ENCODE data around the gene NINL. TPM values are rescaled to one million over a fixed set of nuclear protein-coding genes. Genes with fewer than 3 reads are reported as not detected.

The NINL gene
- total RNA-seq, 4 donors from 2014 or later = 2.5 to 11.6 (median 4.7) TPM

- no peaks in the 10 kb centered on the region for H3K4me1 ChIP-seq
Observed at GRCh38 chr20:25574411-25574810, 10.9 kb downstream of the NINL start.

GRCh38 chr20:25573288-25574251 lies 11.8 kb downstream of the NINL start:
- 84 to 88% methylated on average over 6 of the region's 6 CpGs for WGBS, 2 donors
- intact Hi-C loops (cut with DNase I) = no loop called here

More at GRCh38 chr20:25574411-25574810, 10.9 kb downstream of the NINL start:
- Histone ChIP-seq H3K27me3 (no peaks in the 10 kb centered on the region), H3K36me3 (peaks cover 0 to 12% (median 0%) of the 10 kb centered on the region in 3 donors), H3K4me3 (no peak overlapping the region), H3K9me3 (no peaks in the 10 kb centered on the region), H3K27ac (no peak overlapping the region)
- no peak for DNase-seq
- no peak for TF ChIP-seq POLR2A (IDR thresholded peaks at IDR 0.05)
- TF ChIP-seq CTCF (IDR thresholded peaks at IDR 0.05) = no peak
- 60 to 77% methylated on average over 3 of the region's 3 CpGs for WGBS, 2 donors
- intact Hi-C loops (cut with DNase I) = no loop called here

GRCh38 chr20:25571817-25572216 lies 13.5 kb downstream of the NINL start:
- no peaks in the 10 kb centered on the region for H3K4me1 ChIP-seq

More at GRCh38 chr20:25573288-25574251, 11.8 kb downstream of the NINL start:
- DNase-seq = no peak
- peaks cover 0 to 6% (median 0%) of the 10 kb centered on the region in 3 donors for H3K36me3 ChIP-seq
- TF ChIP-seq CTCF (IDR thresholded peaks at IDR 0.05) (no peak), POLR2A (IDR thresholded peaks at IDR 0.05) (no peak)
- no peaks in the 10 kb centered on the region for H3K4me1 ChIP-seq
- H3K27me3 ChIP-seq = no peaks in the 10 kb centered on the region
- no peaks in the 10 kb centered on the region for H3K9me3 ChIP-seq
- H3K4me3 ChIP-seq = no peak overlapping the region
- H3K27ac ChIP-seq = no peak overlapping the region

GRCh38 chr20:25571240-25571639 lies 14.1 kb downstream of the NINL start:
- H3K4me1 ChIP-seq = no peaks in the 10 kb centered on the region
- H3K9me3 ChIP-seq = no peaks in the 10 kb centered on the region
- H3K4me3 ChIP-seq = no peak overlapping the region
- DNase-seq = no peak
- intact Hi-C loops (cut with DNase I) = no loop called here
- H3K36me3 ChIP-seq = peaks cover 0 to 6% (median 0%) of the 10 kb centered on the region in 3 donors
- 42 to 50% methylated on average over 1 to 2 of the region's 2 CpGs for WGBS, 2 donors
- no peak for TF ChIP-seq POLR2A (IDR thresholded peaks at IDR 0.05)
- no peak for TF ChIP-seq CTCF (IDR thresholded peaks at IDR 0.05)
- no peak overlapping the region for H3K27ac ChIP-seq
- no peaks in the 10 kb centered on the region for H3K27me3 ChIP-seq

More at GRCh38 chr20:25571817-25572216, 13.5 kb downstream of the NINL start:
- WGBS, 2 donors = 80 to 83% methylated on average over 2 of the region's 2 CpGs
- DNase-seq = no peak
- no peak overlapping the region for H3K27ac ChIP-seq
- no peak for TF ChIP-seq CTCF (IDR thresholded peaks at IDR 0.05)
- no peak for TF ChIP-seq POLR2A (IDR thresholded peaks at IDR 0.05)
- no peaks in the 10 kb centered on the region for H3K9me3 ChIP-seq
- H3K27me3 ChIP-seq = no peaks in the 10 kb centered on the region
- no peak overlapping the region for H3K4me3 ChIP-seq
- intact Hi-C loops (cut with DNase I) = no loop called here
- peaks cover 0 to 6% (median 0%) of the 10 kb centered on the region in 3 donors for H3K36me3 ChIP-seq

- intact Hi-C loops (cut with DNase I) = no loop called here
- DNase-seq = no peak
- no peaks in the 10 kb centered on the region for H3K27me3 ChIP-seq
- no peaks in the 10 kb centered on the region for H3K9me3 ChIP-seq
- no peak overlapping the region for H3K27ac ChIP-seq
- H3K4me1 ChIP-seq = no peaks in the 10 kb centered on the region
- TF ChIP-seq CTCF (IDR thresholded peaks at IDR 0.05) = no peak
- TF ChIP-seq POLR2A (IDR thresholded peaks at IDR 0.05) = no peak
- WGBS, 2 donors = 87 to 91% methylated on average over 7 of the region's 7 CpGs
- H3K36me3 ChIP-seq = peaks cover 0 to 6% (median 0%) of the 10 kb centered on the region in 3 donors
- no peak overlapping the region for H3K4me3 ChIP-seq
Observed at GRCh38 chr20:25570148-25570530, 15.2 kb downstream of the NINL start.
